HG02678 (cell line): ENCODE measurements around the gene PRDX5.

Source experiments
- ATAC-seq: cut with Tn5 transposase; IDR thresholded peaks from one replicate; pipeline ENCODE4 v1.9.1; 2021; ENCODE audit warnings: mild to moderate bottlenecking, moderate library complexity; ENCODE audit not compliant: unreplicated experiment

The PRDX5 gene

GRCh38 chr11:64289002-64289564 lies 28.8 kb upstream of the PRDX5 start:
- ATAC-seq: no peak

DNA sequence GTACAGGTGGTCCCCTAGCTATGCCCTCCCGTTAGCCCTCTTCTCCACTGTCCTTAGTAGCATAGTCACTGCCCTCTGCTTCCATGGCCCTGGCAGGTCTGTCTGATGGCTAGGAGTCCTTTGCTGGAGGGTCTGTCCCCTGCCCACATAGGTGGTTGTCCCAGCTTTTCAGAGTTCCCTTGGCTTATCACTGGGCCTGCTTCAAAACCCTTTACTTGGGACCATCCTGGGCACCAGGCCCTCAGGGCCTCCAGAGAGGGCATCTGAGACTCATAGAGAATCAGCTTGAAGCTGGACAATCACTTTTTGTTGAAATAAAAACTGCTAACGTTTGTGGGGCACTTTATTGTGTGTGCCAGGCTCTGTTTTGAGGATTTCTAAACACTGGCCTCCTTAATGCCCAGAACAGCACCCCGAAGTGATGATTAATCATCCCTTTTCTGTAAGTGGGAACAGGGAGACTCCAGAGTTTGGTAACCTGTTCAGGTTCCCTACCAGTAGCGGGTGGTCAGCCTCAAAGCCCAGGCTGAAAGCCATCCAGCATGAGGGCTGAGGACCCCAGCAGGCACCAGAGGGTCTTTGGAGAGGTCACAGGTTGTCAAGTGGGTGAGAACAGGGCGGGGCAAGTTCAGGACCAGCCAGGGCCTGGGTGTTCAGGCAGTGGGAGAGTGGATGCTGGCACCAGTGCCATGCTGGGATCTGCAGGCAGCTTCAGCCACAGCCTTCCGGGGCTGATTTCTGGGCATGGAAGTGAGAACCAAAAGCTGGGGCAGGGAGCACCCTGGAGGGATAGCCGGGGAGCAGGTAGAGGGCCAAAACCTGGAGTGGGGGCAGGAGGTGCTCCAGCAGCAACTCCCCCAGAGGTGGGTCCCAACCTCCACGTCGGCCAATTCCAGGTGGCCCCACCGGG lies 27.3 kb upstream of the PRDX5 start:
- ATAC-seq: no peak

DNA sequence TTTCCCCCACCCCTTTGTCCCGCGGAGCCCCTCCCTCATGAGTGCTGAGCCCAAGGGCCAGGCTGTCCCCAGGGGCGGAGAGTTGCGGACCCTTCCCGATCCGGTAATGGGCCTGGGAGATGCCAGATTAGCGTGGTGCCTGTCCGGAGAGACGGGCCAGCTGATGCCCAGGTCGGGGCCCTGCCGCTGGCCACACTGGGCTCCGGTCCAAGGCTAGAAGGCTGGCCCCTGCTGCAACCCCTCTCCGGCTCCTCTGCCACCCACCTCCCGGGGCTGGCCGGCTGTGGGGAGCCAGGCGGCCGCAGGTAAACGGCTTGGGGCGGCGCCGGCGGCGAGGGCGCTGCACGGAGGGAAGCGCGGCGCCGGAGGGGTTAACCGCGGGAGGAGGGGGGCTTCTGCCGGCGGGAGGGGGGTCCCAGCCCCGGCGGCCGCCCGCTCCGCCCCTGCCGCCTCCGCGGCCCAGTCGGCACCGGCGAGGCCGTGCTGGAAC lies 26.6 kb upstream of the PRDX5 start, which contains the start of gene KCNK4:
TSS of gene KCNK4 (plus strand) at position 41 of the 490 bp plus-strand sequence. CDS start 1,717 bp downstream, outside the sequence.
- no peak for ATAC-seq

DNA sequence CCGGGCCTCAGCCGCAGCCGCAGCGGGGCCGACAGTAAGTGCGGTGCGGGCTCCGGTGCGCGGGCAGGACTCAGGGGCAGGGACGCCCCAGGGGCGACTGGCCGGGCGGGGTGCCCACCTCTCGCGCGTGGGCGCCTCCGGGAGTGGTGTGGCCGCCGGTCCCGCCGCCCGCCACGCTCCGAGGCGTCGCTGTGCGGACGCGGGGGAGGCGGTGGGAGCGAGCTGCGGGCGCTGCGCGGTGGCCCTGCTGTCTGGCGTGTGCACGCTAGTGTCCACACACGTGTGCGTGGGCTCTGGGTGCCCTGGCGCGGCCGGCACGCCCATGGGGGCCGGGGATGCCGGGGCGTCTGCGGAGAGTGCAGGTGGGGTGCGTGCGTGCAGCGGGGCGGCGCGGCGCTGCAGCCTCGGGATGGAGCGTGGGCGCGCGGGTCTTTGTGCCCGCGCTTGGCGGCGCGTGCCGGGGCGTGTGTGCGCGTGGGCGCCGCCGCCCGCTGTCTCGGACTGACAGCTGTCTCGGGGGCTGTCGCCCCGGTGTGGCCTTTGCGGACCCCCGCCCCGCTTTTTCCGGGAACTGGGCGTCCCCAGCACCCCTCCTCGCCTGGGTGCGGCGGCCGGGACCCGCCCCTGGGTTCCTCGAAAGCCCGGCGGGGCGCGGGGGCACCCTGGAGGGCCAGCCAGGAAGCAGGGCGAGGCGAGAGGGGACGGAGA lies 26.0 kb upstream of the PRDX5 start:
- no peak for ATAC-seq

GRCh38 chr11:64292460-64293254 lies 25.3 kb upstream of the PRDX5 start:
- ATAC-seq: no peak

- no peak for ATAC-seq
These were observed 23.1 kb upstream of the PRDX5 start for GRCh38 chr11:64294774-64295173.

GRCh38 chr11:64295760-64296159 lies 22.2 kb upstream of the PRDX5 start:
- ATAC-seq: no peak

GRCh38 chr11:64296236-64296635 lies 21.7 kb upstream of the PRDX5 start:
- ATAC-seq: no peak

DNA sequence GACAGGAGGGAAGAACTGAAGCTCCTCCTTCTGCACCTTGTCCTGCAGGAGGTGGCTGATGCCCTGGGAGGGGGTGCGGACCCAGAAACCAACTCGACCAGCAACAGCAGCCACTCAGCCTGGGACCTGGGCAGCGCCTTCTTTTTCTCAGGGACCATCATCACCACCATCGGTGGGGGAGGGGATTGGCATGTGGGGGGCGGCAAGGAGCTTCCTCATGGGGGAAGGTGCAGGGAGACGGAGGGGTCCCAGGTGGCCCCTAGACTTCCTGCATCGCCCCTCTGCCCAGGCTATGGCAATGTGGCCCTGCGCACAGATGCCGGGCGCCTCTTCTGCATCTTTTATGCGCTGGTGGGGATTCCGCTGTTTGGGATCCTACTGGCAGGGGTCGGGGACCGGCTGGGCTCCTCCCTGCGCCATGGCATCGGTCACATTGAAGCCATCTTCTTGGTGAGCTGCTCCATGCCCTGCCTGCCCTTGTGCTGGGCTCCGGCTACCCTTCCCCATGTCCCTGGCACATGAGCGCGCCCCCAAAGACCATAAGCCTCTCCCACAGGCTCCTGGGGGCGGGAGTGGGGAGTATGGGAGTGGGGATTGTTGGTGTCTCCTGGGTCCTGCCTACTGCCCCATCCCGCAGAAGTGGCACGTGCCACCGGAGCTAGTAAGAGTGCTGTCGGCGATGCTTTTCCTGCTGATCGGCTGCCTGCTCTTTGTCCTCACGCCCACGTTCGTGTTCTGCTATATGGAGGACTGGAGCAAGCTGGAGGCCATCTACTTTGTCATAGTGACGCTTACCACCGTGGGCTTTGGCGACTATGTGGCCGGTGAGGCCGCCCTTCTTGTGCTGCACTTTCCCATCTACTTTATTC lies 20.9 kb upstream of the PRDX5 start:
- no peak for ATAC-seq

DNA sequence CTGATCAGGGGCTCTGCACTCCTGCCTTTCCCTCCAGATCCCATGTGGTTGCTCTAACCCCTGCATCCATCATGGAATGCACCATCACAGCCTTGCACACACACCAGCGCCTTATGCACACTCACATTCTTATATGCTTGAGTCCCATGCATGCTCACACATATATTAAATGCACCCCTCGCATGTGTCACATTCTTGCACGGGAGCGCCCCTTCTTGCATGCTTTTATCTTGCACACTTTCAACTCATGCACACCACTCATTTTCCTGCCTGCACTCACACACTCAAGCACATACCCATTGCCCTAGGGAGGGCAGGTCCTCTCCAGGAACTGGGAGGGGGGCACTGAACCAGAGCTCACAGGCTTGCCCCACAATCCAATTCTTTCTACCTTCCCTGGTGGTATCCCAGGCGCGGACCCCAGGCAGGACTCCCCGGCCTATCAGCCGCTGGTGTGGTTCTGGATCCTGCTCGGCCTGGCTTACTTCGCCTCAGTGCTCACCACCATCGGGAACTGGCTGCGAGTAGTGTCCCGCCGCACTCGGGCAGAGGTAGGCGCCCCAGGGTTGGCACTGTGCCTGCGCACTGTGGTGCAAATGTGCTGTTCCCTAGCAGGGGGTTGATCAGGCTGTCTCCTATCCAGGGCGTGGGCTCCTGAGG lies 20.1 kb upstream of the PRDX5 start:
- ATAC-seq: no peak

- no peak for ATAC-seq
These were observed 18.7 kb upstream of the PRDX5 start for GRCh38 chr11:64298966-64299846.

GRCh38 chr11:64299847-64300648 lies 17.9 kb upstream of the PRDX5 start, which contains the start of gene CATSPERZ:
TSS of gene CATSPERZ (plus strand) at chr11:64300358. CDS start at chr11:64300411, 53 bp downstream.
- ATAC-seq: no peak

- ATAC-seq: no peak
These were observed 14.6 kb upstream of the PRDX5 start for GRCh38 chr11:64303109-64304031.

GRCh38 chr11:64304032-64304315 lies 13.9 kb upstream of the PRDX5 start:
- no peak for ATAC-seq

DNA sequence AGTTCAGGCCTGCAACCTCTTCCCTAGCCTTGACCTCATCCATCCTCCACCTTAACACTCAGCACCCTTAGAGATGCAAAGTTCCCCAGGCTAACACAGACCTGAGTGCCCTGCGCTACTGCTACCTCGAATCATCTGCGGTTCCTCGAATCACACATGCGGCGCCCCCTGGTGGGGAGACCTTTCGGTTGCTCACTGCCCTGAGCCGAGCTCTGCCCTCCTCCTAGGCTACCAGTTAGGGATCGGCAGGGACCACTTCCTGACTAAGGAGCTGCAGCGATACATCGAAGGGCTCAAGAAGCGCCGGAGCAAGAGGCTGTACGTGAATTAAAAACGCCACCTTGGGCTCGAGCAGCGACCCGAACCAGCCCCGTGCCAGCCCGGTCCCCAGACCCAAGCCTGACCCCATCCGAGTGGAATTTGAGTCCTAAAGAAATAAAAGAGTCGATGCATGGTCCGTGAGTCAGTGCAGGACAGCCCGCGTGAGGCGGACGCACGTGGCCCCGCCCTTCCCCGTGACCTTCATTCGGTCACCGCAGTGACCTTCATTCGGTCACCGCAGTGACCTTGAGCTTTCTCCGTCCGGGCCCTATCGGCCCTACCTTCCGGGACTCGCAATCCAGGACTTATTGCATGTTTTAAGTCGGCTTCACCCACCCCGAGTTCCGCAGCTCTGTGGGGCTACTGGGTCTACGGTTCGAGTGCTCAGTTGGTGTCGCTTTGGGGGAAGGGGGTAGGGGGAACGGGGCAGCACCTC lies 13.4 kb upstream of the PRDX5 start:
- ATAC-seq: peak; percentile 33
